HG02852 (cell line): ENCODE results near the gene TAF1B.
"Not testable (repeated sequence)": the region's sequence is repeated elsewhere in the genome, so short reads cannot be mapped to it uniquely, and the experiment has no call there.

ENCODE experiments used
- ATAC-seq: cut with Tn5 transposase; IDR thresholded peaks from one replicate; pipeline ENCODE4 v1.9.1; 2021; ENCODE audit warnings: mild to moderate bottlenecking, moderate library complexity; ENCODE audit not compliant: unreplicated experiment

Gene TAF1B

GRCh38 chr2:9877726-9878125 is 34.5 kb downstream of the TAF1B start:
- no peak for ATAC-seq

- no peak for ATAC-seq
Measured at GRCh38 chr2:9879455-9880194, 36.4 kb downstream of the TAF1B start.

GRCh38 chr2:9883897-9884296 is 40.6 kb downstream of the TAF1B start:
- no peak for ATAC-seq

- no peak for ATAC-seq
Measured at GRCh38 chr2:9884436-9884835, 41.2 kb downstream of the TAF1B start.

GRCh38 chr2:9885036-9885684 is 41.9 kb downstream of the TAF1B start:
- no peak for ATAC-seq

- no peak for ATAC-seq
Measured at GRCh38 chr2:9887513-9887912, 44.2 kb downstream of the TAF1B start.

GRCh38 chr2:9889812-9890261 is 46.6 kb downstream of the TAF1B start:
- no peak for ATAC-seq

GRCh38 chr2:9892236-9892635 is 49.0 kb downstream of the TAF1B start:
- ATAC-seq, result no peak

- no peak for ATAC-seq
Measured at GRCh38 chr2:9895669-9896590, 52.7 kb downstream of the TAF1B start.

- peak; percentile 73 for ATAC-seq
Measured at GRCh38 chr2:9897331-9897737, 54.1 kb downstream of the TAF1B start.

- ATAC-seq, result no peak
Measured at GRCh38 chr2:9897846-9898245, 54.6 kb downstream of the TAF1B start.

- no peak for ATAC-seq
Measured at GRCh38 chr2:9905413-9905812, 62.1 kb downstream of the TAF1B start.

GRCh38 chr2:9907402-9907801 is 64.1 kb downstream of the TAF1B start:
- no peak for ATAC-seq

GRCh38 chr2:9908639-9909038 is 65.4 kb downstream of the TAF1B start:
- ATAC-seq, result no peak

GRCh38 chr2:9909106-9909505 is 65.8 kb downstream of the TAF1B start:
- no peak for ATAC-seq

- no peak for ATAC-seq
Measured at GRCh38 chr2:9910699-9911098, 67.4 kb downstream of the TAF1B start.

- ATAC-seq, result no peak
Measured at GRCh38 chr2:9912468-9912867, 69.2 kb downstream of the TAF1B start.

- ATAC-seq, result peak; percentile 100
Measured at GRCh38 chr2:9914384-9915065, 71.3 kb downstream of the TAF1B start.

- ATAC-seq, result no peak
Measured at GRCh38 chr2:9918275-9918674, 75.0 kb downstream of the TAF1B start.

- ATAC-seq, result no peak
Measured at GRCh38 chr2:9919512-9919911, 76.2 kb downstream of the TAF1B start.

GRCh38 chr2:9927020-9927419 is 83.7 kb downstream of the TAF1B start:
- not testable (repeated sequence) for ATAC-seq
